ENCODE data around the gene TSLP. TPM values are rescaled to one million over a fixed set of nuclear protein-coding genes. Genes with fewer than 3 reads are reported as not detected.

TSLP gene
- polyA plus RNA-seq, 2 of the 4 experiments (the other 2 are of a cell fraction), result not detected

- no peaks in the 10 kb centered on the region for H3K9me3 ChIP-seq
- FAIRE-seq, result no peak
- H3K4me3 ChIP-seq, result no peak overlapping the region
- H3K4me2 ChIP-seq, result no peak overlapping the region
- no peak overlapping the region for H3K27ac ChIP-seq
- no peak for ATAC-seq
- 76% methylated on average over 2 of the region's 2 CpGs for WGBS (ENCODE audit: missing lambda C conversion rate)
- no peaks in the 10 kb centered on the region for H3K4me1 ChIP-seq
- no peak for DNase-seq (ENCODE audit: low read depth in 1 of 2, low spot score in 1 of 2)
- CTCF ChIA-PET, result no interaction called here
- POLR2A ChIA-PET, result no interaction called here
- TF ChIP-seq RFX5 (IDR thresholded peaks at IDR 0.05), result no peak
Measured at GRCh38 chr5:111119221-111119620, 47.7 kb downstream of the TSLP start.

- Histone ChIP-seq H3K4me1 (no peaks in the 10 kb centered on the region), H3K27ac (no peak overlapping the region), H3K4me2 (no peak overlapping the region), H3K4me3 (no peak overlapping the region), H3K9me3 (no peaks in the 10 kb centered on the region)
- POLR2A ChIA-PET, result no interaction called here
- no peak for DNase-seq (ENCODE audit: low read depth in 1 of 2, low spot score in 1 of 2)
- 83% methylated on average over 2 of the region's 2 CpGs for WGBS (ENCODE audit: missing lambda C conversion rate)
- CTCF ChIA-PET, result no interaction called here
- FAIRE-seq, result no peak
- no peak for ATAC-seq
- TF ChIP-seq CBX8 (IDR thresholded peaks at IDR 0.05), result no peak
- no peak for TF ChIP-seq FOSL2 (IDR thresholded peaks at IDR 0.05)
- no peak for TF ChIP-seq FOSL2 (CRISPR knock-in tag; IDR thresholded peaks at IDR 0.05)
- TF ChIP-seq POLR2AphosphoS2 (conservative IDR thresholded peaks at IDR 0.05; ENCODE audit: low read length), result no peak
- TF ChIP-seq CBX2 (IDR thresholded peaks at IDR 0.05; ENCODE audit: borderline replicate concordance, low read depth), result no peak
- TF ChIP-seq RCOR1 (IDR thresholded peaks at IDR 0.05; ENCODE audit: low read depth, low read length), result no peak
- TF ChIP-seq BCL3 (IDR thresholded peaks at IDR 0.05), result no peak
- no peak for TF ChIP-seq EHMT2 (IDR thresholded peaks at IDR 0.05; ENCODE audit: low read depth)
- TF ChIP-seq PHF8 (IDR thresholded peaks at IDR 0.05; ENCODE audit: borderline replicate concordance, low read depth), result no peak
- no peak for TF ChIP-seq HMGXB4 (CRISPR knock-in tag; IDR thresholded peaks at IDR 0.05; ENCODE audit: borderline replicate concordance)
- no peak for TF ChIP-seq FOSB (CRISPR knock-in tag; IDR thresholded peaks at IDR 0.05)
- TF ChIP-seq CHD2 (IDR thresholded peaks at IDR 0.05; ENCODE audit: low read length, partially characterized antibody), result no peak
- no peak for TF ChIP-seq KDM1A (IDR thresholded peaks at IDR 0.05; ENCODE audit: low read depth)
- no peak for TF ChIP-seq MAFK (IDR thresholded peaks at IDR 0.05; ENCODE audit: partially characterized antibody)
- TF ChIP-seq TP53 (CRISPR knock-in tag; IDR thresholded peaks at IDR 0.05), result no peak
- TF ChIP-seq MAX (IDR thresholded peaks at IDR 0.05), result no peak
Measured at GRCh38 chr5:111119856-111120255, 48.3 kb downstream of the TSLP start.

- Histone ChIP-seq H3K27ac (no peak overlapping the region), H3K4me1 (no peaks in the 10 kb centered on the region), H3K4me3 (no peak overlapping the region), H3K9me3 (no peaks in the 10 kb centered on the region), H3K4me2 (no peak overlapping the region)
- no peak for FAIRE-seq
- POLR2A ChIA-PET, result no interaction called here
- no peak for TF ChIP-seq BHLHE40 (IDR thresholded peaks at IDR 0.05; ENCODE audit: low read depth, low read length)
- WGBS (ENCODE audit: missing lambda C conversion rate), result 51% methylated on average over 2 of the region's 2 CpGs
- DNase-seq (ENCODE audit: low read depth in 1 of 2, low spot score in 1 of 2), result no peak
- CTCF ChIA-PET, result interaction anchor here (0.9 kb wide), 1 partner anchor 38 kb away, joined by 4 read pairs; no protein-coding TSS in a partner anchor
- no peak for ATAC-seq
Measured at GRCh38 chr5:111120911-111121310, 49.4 kb downstream of the TSLP start.

GRCh38 chr5:111121926-111122325 is 50.4 kb downstream of the TSLP start:
- Histone ChIP-seq H3K27ac (no peak overlapping the region), H3K4me2 (no peak overlapping the region), H3K4me1 (no peaks in the 10 kb centered on the region), H3K9me3 (no peaks in the 10 kb centered on the region), H3K4me3 (no peak overlapping the region)
- FAIRE-seq (no peak), ATAC-seq (no peak), DNase-seq (ENCODE audit: low read depth in 1 of 2, low spot score in 1 of 2) (no peak)
- ChIA-PET CTCF (no interaction called here), POLR2A (no interaction called here)
- TF ChIP-seq ESRRA (IDR thresholded peaks at IDR 0.05; ENCODE audit: borderline replicate concordance, low read length), result no peak
- no peak for TF ChIP-seq JUNB (IDR thresholded peaks at IDR 0.05)
- TF ChIP-seq FOSB (CRISPR knock-in tag; IDR thresholded peaks at IDR 0.05), result no peak
- TF ChIP-seq HOXB13 (CRISPR knock-in tag; IDR thresholded peaks at IDR 0.05; ENCODE audit: low read depth), result no peak
- no peak for TF ChIP-seq REST (IDR thresholded peaks at IDR 0.05)
- no peak for TF ChIP-seq EHF (CRISPR knock-in tag; IDR thresholded peaks at IDR 0.05)
- TF ChIP-seq PBX3 (IDR thresholded peaks at IDR 0.05), result no peak
- no peak for TF ChIP-seq MAZ (IDR thresholded peaks at IDR 0.05; ENCODE audit: borderline replicate concordance, low read depth, low read length)
- no peak for TF ChIP-seq HEYL (CRISPR knock-in tag; IDR thresholded peaks at IDR 0.05)
- no peak for TF ChIP-seq HDAC2 (IDR thresholded peaks at IDR 0.05)
- TF ChIP-seq CBX8 (IDR thresholded peaks at IDR 0.05), result no peak

Measured in A549 (cell line).